GM12872 (cell line): ENCODE results near the gene SPTLC2.

Source experiments
- CTCF ChIP-seq: IDR thresholded peaks from 3 replicates; pipeline ENCODE4 v1.5.1; 2011; ENCODE audit warnings: low read depth, mild to moderate bottlenecking, low read length, moderate library complexity; ENCODE audit not compliant: insufficient read depth

The SPTLC2 gene

GRCh38 chr14:77607741-77608302, 8.6 kb downstream of the SPTLC2 start:
- no peak for TF ChIP-seq CTCF

- TF ChIP-seq CTCF, result no peak
Observed at GRCh38 chr14:77605392-77605972, 11.0 kb downstream of the SPTLC2 start.

GRCh38 chr14:77603654-77604255, 12.7 kb downstream of the SPTLC2 start:
- peak; percentile 62 for TF ChIP-seq CTCF

- TF ChIP-seq CTCF, result no peak
Observed at GRCh38 chr14:77603031-77603430, 13.4 kb downstream of the SPTLC2 start.

GRCh38 chr14:77601846-77602619, 14.4 kb downstream of the SPTLC2 start:
- no peak for TF ChIP-seq CTCF

GRCh38 chr14:77599889-77600288, 16.5 kb downstream of the SPTLC2 start:
- no peak for TF ChIP-seq CTCF

GRCh38 chr14:77598366-77599070, 17.9 kb downstream of the SPTLC2 start:
- TF ChIP-seq CTCF, result no peak
